Liver (tissue), 9 donors: ENCODE results near the gene SH3BP5L. TPM values are rescaled to one million over a fixed set of nuclear protein-coding genes. Genes with fewer than 3 reads are reported as not detected.

ENCODE experiments used
- DNase-seq: peaks from one replicate; pipeline ENCODE4 v3.0.0-alpha.2; 2017; ENCODE audit warnings: low spot score
- H3K27ac ChIP-seq, 2 donors: one replicate each; pipeline ENCODE4 v1.7.0; 2013; ENCODE audit warnings: inconsistent platforms in 2 of 2, low read length in 2 of 2, control low read depth in 1 of 2, low read depth in 1 of 2, mild to moderate bottlenecking in 1 of 2
- H3K27me3 ChIP-seq, 4 donors: one replicate each; pipeline versions ENCODE4 v1.6.1 to v1.7.0; 2013; ENCODE audit warnings: low read length in 3 of 4, inconsistent platforms in 1 of 4, mild to moderate bottlenecking in 1 of 4, moderate library complexity in 1 of 4; ENCODE audit not compliant: control insufficient read depth in 4 of 4, insufficient read depth in 4 of 4
- H3K36me3 ChIP-seq, 4 donors: one replicate each; pipeline versions ENCODE4 v1.6.1 to v1.7.0; 2013; ENCODE audit warnings: low read length in 3 of 4, mild to moderate bottlenecking in 3 of 4, low read depth in 1 of 4, moderate library complexity in 1 of 4; ENCODE audit not compliant: control insufficient read depth in 4 of 4, insufficient read depth in 3 of 4
- H3K4me1 ChIP-seq, 4 donors: one replicate each; pipeline versions ENCODE4 v1.6.1 to v1.7.0; 2013; ENCODE audit warnings: low read length in 3 of 4, mild to moderate bottlenecking in 3 of 4, moderate library complexity in 1 of 4; ENCODE audit not compliant: control insufficient read depth in 4 of 4, insufficient read depth in 4 of 4
- H3K4me3 ChIP-seq, 3 donors: one replicate each; pipeline versions ENCODE4 v1.6.1 to v1.7.0; 2013; ENCODE audit warnings: low read length in 3 of 3, control low read depth in 1 of 3, low read depth in 1 of 3, mild to moderate bottlenecking in 1 of 3
- H3K9ac ChIP-seq, 2 donors: one replicate each; pipeline ENCODE4 v1.7.0; 2013; ENCODE audit warnings: low read length in 2 of 2, mild to moderate bottlenecking in 2 of 2, moderate library complexity in 2 of 2, control low read depth in 1 of 2, low read depth in 1 of 2
- H3K9me3 ChIP-seq, 4 donors: one replicate each; pipeline versions ENCODE4 v1.6.1 to v1.7.0; 2013; ENCODE audit warnings: low read length in 3 of 4; ENCODE audit not compliant: control insufficient read depth in 4 of 4
- EGR1 ChIP-seq, 2 donors: IDR thresholded peaks; 2 replicates each; pipeline ENCODE4 v1.6.1; 2016 to 2018; ENCODE audit warnings: antibody characterized with exemption in 2 of 2, low read depth in 2 of 2
- FOXA1 ChIP-seq: IDR thresholded peaks from 2 replicates; pipeline ENCODE4 v1.6.1; 2016; ENCODE audit warnings: antibody characterized with exemption
- FOXA2 ChIP-seq: IDR thresholded peaks from 2 replicates; pipeline ENCODE4 v1.6.1; 2016; ENCODE audit warnings: antibody characterized with exemption
- GABPA ChIP-seq, 2 donors: IDR thresholded peaks in 1 of 2; conservative IDR thresholded peaks in 1 of 2; 2 replicates each; pipeline ENCODE4 v1.6.1; 2016; ENCODE audit warnings: antibody characterized with exemption in 2 of 2, mild to moderate bottlenecking in 1 of 2, moderate library complexity in 1 of 2
- HNF4A ChIP-seq, 2 donors: conservative IDR thresholded peaks; 2 replicates each; pipeline ENCODE4 v1.6.1; 2016; ENCODE audit warnings: antibody characterized with exemption in 2 of 2, mild to moderate bottlenecking in 2 of 2
- HNF4G ChIP-seq: IDR thresholded peaks from 2 replicates; pipeline ENCODE4 v1.6.1; 2016; ENCODE audit warnings: antibody characterized with exemption
- JUND ChIP-seq, 2 donors: IDR thresholded peaks; 2 replicates each; pipeline ENCODE4 v1.6.1; 2016; ENCODE audit warnings: antibody characterized with exemption in 2 of 2
- NR2F2 ChIP-seq: IDR thresholded peaks from 2 replicates; pipeline ENCODE4 v1.6.1; 2016; ENCODE audit warnings: antibody characterized with exemption
- RAD21 ChIP-seq, 2 donors: IDR thresholded peaks; 2 replicates each; pipeline ENCODE4 v1.6.1; 2016; ENCODE audit warnings: antibody characterized with exemption in 2 of 2, mild to moderate bottlenecking in 2 of 2
- RXRA ChIP-seq, 2 donors: IDR thresholded peaks; 2 replicates each; pipeline ENCODE4 v1.6.1; 2017 to 2018; ENCODE audit warnings: antibody characterized with exemption in 2 of 2, mild to moderate bottlenecking in 1 of 2
- SP1 ChIP-seq: IDR thresholded peaks from 2 replicates; pipeline ENCODE4 v1.6.1; 2018; ENCODE audit warnings: antibody characterized with exemption, mild to moderate bottlenecking
- TAF1 ChIP-seq: conservative IDR thresholded peaks from 2 replicates; pipeline ENCODE4 v1.6.1; 2016; ENCODE audit warnings: antibody characterized with exemption, mild to moderate bottlenecking
- YY1 ChIP-seq: IDR thresholded peaks from 2 replicates; pipeline ENCODE4 v1.6.1; 2016; ENCODE audit warnings: antibody characterized with exemption, mild to moderate bottlenecking
- WGBS: extraction: QIAGEN DNeasy Blood & Tissue Kit; methylation state at CpG from one replicate; pipeline ENCODE4 v1.1.7; 2013; 5-methylcytosine and 5-hydroxymethylcytosine counted together
- polyA plus RNA-seq, 2 donors: library from polyadenylated mRNA; stranded (reverse) in 1 of 2; unstranded in 1 of 2; fragments of 200-250 nt in 1 of 2; fragments of >200 nt in 1 of 2; fragmentation: Nextera tagmentation in 1 of 2; extraction: Ambion mirVana in 1 of 2; gene quantifications; one replicate each; pipeline versions ENCODE4 v1.2.1 to v1.2.3, GENCODE V29; 2013 to 2015
- total RNA-seq, 2 donors: library from RNA; depleted of rRNA; stranded (reverse); fragments of >200 nt; gene quantifications; one replicate each; pipeline ENCODE4 v1.2.3, GENCODE V29; 2014
- TF ChIP-seq, protein P1 (sequence below): IDR thresholded peaks from 2 replicates; pipeline ENCODE4 v1.6.1; 2016; ENCODE audit warnings: antibody characterized with exemption
- TF ChIP-seq, protein P2 (sequence below): IDR thresholded peaks from 2 replicates; pipeline ENCODE4 v1.6.1; 2016; ENCODE audit warnings: antibody characterized with exemption
- TF ChIP-seq, protein P3 (sequence below): IDR thresholded peaks from 2 replicates; pipeline ENCODE4 v1.6.1; 2016; ENCODE audit warnings: antibody characterized with exemption, mild to moderate bottlenecking
- donor health status: healthy.
- donor health status: healthy.
- donor health status: healthy.
- donor health status: healthy.
- donor health status: healthy.

SH3BP5L gene
- total and polyA plus RNA-seq, 4 donors, result 1.5 to 16.4 (median 12.4) TPM

DNA sequence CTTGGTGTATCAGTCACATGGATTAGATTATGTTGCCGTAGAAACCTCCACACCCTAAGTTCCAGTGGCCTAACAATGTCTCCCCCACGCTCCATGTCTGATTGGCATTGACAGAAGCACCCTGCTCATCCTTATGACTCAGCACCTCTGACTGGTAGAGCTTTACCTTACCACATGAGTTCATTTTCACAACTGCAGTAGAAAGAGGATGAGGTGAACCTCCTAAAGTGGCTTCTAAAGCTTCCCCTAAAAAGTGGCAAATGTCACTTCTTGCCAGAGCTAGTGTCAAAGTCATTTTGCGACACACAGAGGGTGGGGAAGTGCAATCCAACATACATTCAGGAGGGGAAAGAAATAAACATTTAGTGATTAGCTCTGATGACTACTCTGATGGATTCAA lies 39.6 kb downstream of the SH3BP5L start:
- TF ChIP-seq HNF4G, result no peak
- DNase-seq, result no peak
- H3K4me1 ChIP-seq, result peaks cover 0 to 3% (median 0%) of the 10 kb centered on the region in 4 donors
- no peaks in the 10 kb centered on the region for H3K27me3 ChIP-seq
- 86% methylated on average over 3 of the region's 3 CpGs for WGBS
- no peak overlapping the region for H3K4me3 ChIP-seq
- no peaks in the 10 kb centered on the region for H3K36me3 ChIP-seq
- no peak overlapping the region for H3K27ac ChIP-seq
- no peaks in the 10 kb centered on the region for H3K9me3 ChIP-seq
- no peak overlapping the region for H3K9ac ChIP-seq

DNA sequence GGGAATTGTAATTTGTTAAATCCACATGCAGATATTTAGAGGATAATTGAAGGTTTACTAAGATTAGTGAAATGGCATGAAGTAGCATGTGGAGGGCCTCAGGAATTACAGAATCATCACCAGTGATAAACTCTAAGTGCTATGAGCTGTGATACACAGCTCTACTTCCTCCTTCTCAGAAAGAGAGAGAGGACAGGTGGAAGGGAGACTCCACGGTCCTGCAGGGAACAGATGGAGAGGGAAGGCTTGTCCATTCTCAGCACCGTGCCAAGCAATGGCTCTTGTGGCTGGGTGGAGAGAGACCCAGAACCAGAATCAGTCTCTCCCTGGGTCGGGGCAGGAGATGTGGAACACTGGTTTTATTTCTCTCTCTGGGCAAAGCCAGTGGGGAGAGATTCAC lies 42.3 kb downstream of the SH3BP5L start:
- DNase-seq, result no peak
- TF ChIP-seq TAF1 (no peak), HNF4G (no peak), YY1 (no peak), HNF4A (conservative IDR thresholded peaks at IDR 0.05) (no peak), RAD21 (IDR thresholded peaks at IDR 0.05) (no peak), JUND (IDR thresholded peaks at IDR 0.05) (no peak), FOXA1 (no peak), NR2F2 (no peak), FOXA2 (no peak), EGR1 (IDR thresholded peaks at IDR 0.05; ENCODE audit: low read depth in 2 of 2) (no peak), GABPA (IDR thresholded peaks at IDR 0.05 in 1 of 2, conservative IDR thresholded peaks at IDR 0.05 in 1 of 2) (no peak)
- TF ChIP-seq, protein P1, sequence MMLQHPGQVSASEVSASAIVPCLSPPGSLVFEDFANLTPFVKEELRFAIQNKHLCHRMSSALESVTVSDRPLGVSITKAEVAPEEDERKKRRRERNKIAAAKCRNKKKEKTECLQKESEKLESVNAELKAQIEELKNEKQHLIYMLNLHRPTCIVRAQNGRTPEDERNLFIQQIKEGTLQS, result no peak
- TF ChIP-seq, protein P2, sequence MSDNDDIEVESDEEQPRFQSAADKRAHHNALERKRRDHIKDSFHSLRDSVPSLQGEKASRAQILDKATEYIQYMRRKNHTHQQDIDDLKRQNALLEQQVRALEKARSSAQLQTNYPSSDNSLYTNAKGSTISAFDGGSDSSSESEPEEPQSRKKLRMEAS, result no peak
- TF ChIP-seq, protein P3, sequence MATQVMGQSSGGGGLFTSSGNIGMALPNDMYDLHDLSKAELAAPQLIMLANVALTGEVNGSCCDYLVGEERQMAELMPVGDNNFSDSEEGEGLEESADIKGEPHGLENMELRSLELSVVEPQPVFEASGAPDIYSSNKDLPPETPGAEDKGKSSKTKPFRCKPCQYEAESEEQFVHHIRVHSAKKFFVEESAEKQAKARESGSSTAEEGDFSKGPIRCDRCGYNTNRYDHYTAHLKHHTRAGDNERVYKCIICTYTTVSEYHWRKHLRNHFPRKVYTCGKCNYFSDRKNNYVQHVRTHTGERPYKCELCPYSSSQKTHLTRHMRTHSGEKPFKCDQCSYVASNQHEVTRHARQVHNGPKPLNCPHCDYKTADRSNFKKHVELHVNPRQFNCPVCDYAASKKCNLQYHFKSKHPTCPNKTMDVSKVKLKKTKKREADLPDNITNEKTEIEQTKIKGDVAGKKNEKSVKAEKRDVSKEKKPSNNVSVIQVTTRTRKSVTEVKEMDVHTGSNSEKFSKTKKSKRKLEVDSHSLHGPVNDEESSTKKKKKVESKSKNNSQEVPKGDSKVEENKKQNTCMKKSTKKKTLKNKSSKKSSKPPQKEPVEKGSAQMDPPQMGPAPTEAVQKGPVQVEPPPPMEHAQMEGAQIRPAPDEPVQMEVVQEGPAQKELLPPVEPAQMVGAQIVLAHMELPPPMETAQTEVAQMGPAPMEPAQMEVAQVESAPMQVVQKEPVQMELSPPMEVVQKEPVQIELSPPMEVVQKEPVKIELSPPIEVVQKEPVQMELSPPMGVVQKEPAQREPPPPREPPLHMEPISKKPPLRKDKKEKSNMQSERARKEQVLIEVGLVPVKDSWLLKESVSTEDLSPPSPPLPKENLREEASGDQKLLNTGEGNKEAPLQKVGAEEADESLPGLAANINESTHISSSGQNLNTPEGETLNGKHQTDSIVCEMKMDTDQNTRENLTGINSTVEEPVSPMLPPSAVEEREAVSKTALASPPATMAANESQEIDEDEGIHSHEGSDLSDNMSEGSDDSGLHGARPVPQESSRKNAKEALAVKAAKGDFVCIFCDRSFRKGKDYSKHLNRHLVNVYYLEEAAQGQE, result no peak
- Histone ChIP-seq H3K4me3 (no peak overlapping the region), H3K27ac (no peak overlapping the region), H3K27me3 (no peaks in the 10 kb centered on the region), H3K9ac (no peak overlapping the region), H3K4me1 (no peaks in the 10 kb centered on the region), H3K36me3 (no peaks in the 10 kb centered on the region), H3K9me3 (no peaks in the 10 kb centered on the region)
- 66% methylated on average over 3 of the region's 3 CpGs for WGBS

DNA sequence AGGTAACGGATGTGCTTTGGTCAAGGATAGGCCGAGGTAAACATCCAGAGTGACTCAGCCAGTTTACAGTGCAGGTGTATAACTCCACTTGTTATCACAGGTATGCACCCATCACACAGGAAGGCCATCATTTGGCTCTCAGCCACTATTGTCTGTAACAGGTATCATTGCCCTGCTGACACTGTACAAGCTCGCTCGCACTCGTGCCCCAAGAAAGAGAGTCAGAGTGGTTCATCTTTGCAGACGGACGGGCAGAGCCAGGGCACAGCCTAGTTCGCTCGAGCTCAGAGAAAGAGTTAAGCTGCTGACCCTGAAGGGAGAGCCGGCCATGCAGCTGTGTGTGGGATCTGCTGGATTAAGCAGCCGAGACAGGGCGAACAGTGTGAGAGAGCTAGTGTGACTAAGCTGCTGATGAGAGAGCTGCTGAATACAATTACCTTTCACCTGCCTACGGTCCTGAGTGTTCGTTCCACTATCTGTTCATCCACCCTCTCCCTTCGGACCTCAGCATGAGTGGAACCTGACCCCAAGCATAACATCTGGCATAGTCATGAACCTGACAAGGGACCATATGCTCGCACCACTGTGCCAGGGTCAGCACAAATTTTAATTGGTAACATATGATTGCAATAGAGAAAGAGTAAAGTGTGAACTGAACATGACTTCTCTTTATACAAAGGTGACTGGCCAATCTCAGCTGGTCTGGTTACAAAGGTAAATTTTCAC lies 43.1 kb downstream of the SH3BP5L start:
- no peak overlapping the region for H3K27ac ChIP-seq
- H3K4me1 ChIP-seq, result no peaks in the 10 kb centered on the region
- no peak overlapping the region for H3K9ac ChIP-seq
- TF ChIP-seq RXRA (IDR thresholded peaks at IDR 0.05) (no peak), SP1 (no peak)
- WGBS, result 89% methylated on average over 16 of the region's 16 CpGs
- no peaks in the 10 kb centered on the region for H3K27me3 ChIP-seq
- no peaks in the 10 kb centered on the region for H3K36me3 ChIP-seq
- no peak for DNase-seq
- H3K4me3 ChIP-seq, result no peak overlapping the region
- H3K9me3 ChIP-seq, result no peaks in the 10 kb centered on the region
